ENCODE data around the gene HOXA9.

HOXA9 gene

DNA sequence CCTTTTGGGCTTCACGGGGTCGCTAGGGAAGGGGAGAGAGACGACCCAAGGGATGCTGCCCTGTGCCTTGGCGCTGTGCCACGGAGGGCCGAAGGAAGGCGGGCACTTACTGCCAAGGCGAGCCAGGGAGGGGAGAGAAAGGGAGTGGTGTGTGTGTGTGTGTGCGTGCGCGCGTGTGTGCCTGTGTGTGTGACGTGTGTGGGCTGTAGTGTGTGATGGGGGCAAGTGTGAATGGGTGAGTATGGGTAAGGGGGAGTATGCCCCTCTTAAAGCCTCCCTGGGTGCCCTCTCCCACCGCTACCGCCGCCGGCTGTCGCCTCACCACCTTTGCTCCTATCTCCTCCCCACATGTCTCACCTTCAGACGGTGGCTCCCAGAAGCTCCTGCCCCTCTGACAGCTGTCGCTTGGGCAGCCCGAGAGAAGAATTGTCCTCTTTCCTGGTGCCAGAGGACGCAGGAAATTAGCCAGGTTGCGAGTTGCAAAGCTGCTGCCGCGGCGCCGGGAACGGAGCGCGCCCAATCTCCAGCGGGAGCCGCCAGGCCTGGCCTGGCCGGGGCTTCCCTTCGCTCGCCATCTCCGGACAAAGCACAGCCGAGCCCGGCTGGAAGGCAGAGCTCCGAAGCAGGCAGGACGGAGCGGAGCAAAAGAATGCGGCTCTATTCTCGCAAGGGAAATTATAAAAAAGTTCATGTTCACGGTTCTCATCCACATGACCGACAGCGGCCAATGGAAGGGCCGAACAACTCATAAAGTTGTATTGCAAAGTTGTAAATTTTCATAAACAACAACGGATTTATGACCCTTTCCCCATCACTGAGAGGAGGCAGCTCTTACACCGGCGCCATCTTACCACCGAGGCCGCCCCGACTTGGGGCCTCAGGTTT is 13.2 kb downstream of the HOXA9 start, which contains the start of gene HOXA3:
TSS of gene HOXA3 (minus strand) at position 653 of the 885 bp plus-strand sequence. CDS start 41,943 bp downstream, outside the sequence.
- no peak for DNase-seq

DNA sequence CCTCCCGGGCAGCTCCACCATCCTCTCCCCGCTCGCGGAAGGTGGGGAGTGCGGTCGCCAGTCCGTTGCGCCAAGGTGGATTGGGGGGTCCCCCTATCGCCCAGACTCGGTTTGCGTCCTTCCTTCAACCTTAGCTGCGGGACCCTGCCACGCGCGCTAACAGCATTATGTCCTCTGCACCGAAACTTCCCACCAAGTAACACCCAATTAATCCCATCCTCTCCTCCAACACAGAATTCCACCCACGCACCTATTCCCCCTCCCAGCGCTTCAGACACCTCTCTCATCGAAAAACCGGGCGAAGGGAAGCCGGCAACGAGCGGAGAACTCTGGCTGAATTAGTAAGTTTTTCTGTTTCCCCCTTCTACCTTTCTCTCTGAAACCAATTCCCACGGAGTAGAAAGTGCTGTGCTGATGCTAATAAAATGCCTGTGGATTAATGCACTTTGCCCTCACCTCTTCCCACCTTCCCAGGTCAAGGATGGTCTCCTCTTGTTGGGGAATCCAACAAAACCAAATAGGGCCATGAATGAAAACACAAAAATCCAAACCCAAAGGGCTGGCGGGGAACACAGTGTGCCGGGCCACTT is 13.9 kb downstream of the HOXA9 start:
- DNase-seq = no peak

DNA sequence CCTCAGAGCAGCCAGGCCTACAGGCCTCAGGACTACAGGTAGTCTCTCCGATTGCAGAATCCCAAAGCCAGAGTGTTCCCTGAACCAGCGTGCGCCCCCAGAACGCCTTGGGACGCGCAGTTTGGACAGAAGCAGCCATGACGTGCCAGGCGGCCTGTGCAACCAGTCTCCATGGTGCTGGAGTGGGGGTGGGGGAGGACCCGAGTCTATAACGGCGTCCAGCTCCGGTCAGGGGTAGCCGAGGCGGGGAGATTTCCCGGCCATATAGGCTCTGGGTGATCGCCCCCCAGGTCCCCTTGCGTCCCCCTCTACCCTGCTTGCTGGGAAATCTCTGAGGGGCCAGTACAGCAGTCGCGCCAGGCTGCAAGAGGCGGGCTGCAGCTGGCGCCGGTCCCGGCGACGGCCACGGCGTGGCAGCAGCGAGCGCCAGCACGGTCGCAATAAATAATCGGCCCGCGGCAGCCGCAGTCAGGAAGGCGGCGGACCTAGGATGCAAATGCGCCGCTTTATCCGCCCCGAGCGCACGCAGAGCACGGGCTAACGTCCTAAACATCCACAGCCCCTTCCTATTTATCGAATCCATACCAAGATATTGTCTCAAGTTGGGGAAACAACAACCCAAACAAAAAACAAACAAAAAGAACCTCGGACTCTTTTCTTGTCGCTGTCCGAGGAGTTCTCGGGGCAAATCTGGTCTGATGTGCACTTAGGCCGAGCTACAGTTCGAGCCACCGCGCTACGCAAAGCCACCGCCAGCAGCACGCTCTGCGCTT is 14.6 kb downstream of the HOXA9 start:
- DNase-seq = peak; percentile 83 to 88

DNA sequence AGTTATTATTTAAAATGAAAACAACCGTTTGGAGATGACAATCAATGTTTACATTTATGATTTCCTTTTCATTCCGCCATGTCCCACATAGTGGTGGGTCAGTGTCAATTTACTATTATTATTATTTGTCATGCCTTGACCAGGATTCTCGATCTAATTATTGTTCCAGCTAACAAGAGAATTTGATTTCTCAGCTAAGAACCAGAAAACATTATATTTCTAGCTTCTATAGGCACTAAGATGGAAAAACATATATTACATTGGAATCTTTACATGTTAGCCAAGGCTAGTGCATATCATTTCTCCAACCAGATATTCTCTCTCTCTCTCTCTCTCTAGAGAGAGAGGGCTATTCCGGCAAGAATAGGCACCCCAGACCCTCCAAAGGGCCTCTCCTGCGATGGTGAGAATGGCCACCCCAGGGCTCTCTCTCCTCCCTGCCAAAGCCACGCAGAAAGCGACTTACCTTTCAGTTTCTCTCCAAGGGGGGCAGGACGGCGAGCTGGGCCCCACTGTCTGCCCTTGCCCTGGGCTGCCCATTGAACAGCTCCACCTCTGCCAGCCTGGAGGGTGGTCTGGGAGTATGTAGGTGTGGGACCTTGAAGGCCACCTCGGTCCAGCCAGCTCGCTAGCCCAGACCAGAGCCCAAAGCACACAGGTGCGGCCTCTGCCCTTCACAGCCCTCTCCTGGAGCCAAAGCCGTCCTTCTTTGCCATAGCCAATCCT is 15.3 kb downstream of the HOXA9 start:
- peak in 1 of 2 experiments; percentile 62 for DNase-seq

DNA sequence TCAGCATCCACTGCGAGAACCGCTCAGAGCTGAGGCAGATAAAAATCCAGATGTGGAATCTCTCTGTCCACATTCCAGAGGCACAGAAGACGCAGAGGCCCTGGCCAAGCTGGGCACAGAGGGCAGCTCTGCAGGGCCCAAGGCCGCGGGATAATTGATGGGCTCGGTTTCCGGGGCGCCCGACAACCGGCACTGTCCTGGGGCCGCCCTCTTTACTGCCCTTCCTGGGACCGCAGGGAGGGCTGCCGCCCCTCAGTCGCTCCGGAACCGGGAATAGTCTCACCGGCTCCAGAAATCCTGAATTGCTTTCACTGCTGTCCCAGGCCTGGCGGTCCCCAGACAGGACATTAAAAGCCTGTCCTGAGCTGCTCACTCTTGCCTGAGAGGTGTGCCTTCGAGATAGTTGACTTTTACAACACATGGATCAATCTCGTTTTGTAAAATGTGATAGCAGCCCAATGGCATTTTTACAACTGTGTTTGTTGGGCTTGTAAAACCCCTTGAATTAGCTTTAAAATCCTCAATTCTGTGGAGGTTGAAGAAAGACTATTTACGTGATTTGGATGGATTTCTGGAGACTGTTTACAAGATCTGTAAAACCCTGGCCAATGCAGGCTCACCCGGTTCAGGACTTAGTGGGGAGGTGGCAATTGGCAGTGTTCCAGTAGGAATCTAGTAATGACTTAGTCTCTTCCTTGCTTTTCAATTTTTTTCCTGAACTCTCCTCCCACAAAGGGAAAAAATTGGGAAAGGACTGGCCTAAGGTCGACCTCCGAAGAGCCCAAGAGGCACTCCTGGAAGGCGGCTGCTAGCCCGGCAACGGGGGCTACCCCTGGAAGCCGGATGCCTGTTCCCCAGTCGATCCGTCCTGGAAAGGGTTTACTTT is 16.3 kb downstream of the HOXA9 start:
- DNase-seq = no peak

DNA sequence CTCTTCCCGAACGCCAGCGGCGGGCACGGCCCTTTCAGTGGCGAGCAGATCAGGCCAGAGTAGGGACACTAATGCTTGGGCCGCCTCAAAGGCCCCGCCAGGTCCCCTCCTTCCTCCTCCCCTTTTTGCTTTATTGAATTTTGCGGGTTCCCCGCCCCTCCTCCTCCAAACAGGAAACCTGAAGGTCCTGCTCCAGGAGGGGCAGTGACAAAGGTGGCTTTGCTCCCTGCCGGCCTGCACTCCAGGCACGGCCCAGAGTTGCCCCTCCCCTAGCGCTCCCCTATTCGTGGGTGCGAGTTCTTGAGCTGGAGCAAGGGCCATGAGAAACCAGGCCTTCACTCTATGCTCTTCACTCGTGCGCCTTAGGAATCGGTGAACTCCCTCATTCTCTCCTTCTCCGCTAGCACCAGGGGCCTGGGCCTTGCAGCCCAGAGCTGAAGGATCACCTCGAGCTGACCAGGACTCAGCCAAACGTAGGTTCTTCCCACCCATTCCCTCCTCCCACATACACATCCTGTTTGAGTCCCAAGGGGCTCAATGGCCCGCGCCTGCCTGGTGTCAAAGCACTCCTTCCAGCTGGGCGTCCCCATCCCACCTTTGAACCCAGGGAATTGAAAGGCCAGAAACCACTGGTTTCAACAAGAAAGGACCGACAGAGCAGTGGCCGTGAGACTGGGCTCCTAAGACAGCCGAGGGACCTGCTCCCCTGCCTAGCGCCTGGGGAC is 17.1 kb downstream of the HOXA9 start:
- no peak for DNase-seq

DNA sequence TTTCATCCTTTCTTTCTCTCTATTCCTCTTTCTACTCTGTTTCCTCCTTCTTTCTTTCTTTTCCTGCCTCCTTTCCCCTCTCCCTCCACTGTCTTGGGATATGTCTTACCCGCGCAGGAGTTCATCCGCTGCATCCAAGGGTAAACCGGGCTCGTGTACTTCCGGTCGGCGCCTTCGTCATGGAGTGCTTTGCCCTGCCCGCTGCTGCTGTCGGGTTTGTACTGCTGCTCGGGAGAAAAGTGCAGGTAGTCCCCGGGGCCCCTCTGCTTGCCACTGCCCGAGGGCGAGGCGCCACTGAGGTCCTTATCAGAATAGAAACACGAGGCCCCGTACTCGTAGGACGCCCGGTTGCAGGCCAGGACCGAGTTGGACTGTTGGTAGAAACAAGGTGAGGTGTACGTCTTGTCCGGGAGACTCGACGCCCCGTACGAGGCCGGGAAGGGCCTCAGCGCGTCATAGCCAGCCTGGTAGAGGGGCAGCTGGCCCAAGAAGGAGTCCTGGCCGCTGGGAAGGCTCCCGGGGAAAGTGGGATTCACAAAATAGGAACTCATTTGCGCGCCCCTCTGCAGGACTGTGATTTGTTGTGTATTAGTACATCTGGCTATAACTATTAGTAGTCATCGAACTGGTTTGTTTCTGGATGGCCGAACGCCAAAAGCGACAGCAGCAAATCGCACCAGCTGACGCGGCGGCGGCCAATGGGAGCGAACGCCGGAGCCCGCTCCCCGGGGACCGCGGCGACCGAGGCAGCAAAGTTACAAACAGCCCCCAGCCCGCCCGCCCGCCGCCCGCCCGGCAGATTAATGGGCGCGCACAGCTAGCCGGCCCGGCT is 17.9 kb downstream of the HOXA9 start, which contains the start of gene HOXA6:
TSS of gene HOXA6 (minus strand) at position 576 of the 832 bp plus-strand sequence. CDS start at position 551, 25 bp downstream.
- no peak for DNase-seq

DNA sequence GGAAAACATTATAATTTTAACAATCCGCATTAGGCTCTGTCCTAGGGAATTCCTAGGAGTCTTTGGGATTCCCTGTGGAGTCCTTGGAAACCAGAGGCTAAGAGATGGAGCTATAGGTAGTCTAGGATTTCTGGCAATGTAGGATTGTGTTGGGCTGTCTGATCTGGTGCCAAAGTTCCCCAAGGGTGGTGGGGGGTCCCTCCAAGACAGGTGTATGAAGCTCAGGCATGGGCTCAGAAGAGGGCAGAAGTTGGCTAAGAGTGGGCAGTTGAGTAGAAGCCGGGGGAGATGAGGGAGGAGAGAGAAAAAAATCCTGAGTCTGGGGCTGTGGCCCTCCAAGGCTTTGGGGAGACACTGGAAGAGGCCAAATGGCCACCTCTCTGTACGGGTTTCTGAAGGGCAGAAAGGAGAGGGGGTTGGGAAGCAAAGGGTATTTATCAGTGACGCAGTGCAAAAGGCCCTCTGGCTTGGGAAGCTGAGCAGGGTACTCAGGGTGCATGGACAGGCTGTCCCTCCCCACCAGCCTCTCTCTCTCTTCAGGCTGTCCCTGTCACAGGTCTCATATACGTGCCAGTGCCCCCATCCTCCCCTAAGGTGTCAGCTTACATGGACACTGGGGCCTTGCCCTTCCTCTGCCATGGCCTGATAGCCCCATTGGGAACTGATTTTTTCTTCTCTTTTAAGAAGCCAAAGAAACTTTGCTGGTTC is 18.7 kb downstream of the HOXA9 start:
- DNase-seq = no peak

DNA sequence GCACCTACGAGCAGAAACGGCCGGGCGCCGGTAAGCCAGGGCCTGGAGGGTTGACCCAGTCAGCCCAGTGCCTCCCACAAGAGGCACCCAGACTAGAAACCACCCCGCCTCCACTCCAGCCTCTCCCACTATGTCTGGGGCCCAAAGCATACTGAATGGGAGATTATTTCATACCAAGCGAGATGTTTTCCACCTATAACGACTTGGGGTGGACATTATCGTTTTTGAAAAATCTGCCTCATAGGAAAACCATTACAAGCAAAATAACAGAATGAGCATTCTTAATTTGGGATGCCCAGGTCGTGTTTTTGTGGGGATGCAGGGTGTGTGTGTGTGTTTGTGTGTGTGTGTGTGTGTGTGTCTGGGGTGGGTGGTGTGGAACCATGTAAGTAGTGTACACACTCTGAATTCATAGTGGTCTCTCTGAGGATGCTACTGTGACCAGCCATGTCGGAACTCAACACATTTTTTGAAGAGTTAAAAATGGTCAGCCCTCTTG is 19.4 kb downstream of the HOXA9 start:
- no peak for DNase-seq

DNA sequence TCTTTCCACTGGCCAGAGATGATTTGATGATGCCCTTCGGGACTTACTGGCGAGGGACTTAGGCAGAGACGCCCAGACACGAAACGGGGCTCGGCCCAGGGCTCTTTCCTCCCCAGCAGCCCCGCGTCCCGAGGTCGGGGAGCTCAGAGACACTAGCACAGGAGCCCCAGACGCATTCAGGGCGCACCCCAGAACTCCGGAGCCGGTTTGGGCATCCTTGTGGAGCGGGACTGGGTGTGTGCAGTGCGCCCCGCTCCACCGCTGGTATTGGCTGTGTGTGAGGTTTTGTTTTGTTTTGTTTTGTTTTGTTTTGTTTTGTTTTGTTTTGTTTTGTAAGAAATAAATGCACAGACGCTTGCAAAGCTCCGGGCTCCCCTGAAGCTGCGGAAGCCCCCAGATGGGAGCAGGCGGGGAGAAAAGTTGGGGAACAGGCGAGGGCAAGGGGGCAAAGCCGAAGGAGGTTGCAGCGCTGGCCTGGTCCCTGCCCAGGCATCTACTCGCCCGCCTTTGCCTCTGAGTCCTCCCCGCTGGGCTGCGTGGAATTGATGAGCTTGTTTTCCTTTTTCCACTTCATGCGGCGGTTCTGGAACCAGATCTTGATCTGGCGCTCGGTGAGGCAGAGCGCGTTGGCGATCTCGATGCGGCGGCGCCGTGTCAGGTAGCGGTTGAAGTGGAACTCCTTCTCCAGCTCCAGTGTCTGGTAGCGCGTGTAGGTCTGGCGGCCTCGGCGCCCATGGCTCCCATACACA is 20.0 kb downstream of the HOXA9 start:
- no peak for DNase-seq

DNA sequence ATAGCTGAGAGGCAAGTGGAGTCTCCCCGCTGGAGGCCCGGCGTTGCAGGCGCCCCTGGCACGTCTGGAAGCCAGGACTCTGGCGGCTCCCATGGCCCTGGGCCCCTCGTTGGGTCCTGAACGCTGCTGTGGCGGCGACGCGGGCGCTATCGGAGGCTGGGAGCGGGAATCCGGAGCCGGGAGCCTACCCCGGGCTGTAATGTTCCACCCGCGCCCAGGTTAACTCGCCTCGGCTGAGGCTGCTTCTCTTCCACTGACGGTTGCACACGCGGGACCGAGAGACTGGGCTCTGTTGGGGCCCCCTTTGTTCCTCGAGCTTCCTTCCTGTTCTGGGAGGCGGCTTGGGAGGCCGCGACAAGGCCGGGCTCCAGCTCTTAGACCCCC is 20.6 kb downstream of the HOXA9 start:
- no peak for DNase-seq

DNA sequence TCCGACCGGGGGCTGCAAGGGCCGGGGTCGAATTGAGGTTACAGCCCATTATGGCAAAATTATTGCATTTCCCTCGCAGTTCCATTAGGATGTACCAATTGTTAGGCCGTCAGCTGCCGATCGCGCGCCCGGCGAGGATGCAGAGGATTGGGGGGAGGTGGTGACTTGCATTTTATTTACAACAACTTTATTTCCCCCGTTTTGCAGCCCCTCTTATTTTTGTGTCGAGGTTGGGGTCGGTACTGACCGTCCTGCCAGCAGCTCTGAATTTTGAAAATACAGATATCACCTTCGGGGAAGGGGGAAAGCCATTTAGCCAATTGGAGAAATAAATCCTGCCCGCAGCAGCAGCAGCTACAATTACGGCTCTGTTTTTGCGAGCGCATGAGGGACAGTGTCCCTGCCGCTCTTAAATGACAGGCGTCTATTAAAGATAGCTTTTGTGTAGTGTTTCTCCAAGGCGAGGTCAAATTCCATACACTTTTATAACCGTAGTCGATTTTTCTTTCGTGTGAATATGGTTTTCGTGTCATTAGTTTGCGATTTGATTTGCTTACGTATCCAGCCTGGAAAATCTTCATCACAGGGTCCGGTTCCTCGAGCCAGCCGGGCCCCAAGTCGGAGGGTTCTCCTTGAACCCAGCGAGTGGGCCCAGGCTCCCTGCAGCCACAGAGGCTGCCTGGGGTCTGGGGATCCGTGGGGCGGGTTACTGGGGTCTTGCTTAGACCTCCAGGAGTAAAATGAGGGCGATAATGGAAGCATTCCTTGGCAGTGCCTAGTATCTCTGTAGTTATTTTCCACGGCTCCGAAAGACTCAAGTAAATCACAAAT is 21.2 kb downstream of the HOXA9 start:
- no peak for DNase-seq

DNA sequence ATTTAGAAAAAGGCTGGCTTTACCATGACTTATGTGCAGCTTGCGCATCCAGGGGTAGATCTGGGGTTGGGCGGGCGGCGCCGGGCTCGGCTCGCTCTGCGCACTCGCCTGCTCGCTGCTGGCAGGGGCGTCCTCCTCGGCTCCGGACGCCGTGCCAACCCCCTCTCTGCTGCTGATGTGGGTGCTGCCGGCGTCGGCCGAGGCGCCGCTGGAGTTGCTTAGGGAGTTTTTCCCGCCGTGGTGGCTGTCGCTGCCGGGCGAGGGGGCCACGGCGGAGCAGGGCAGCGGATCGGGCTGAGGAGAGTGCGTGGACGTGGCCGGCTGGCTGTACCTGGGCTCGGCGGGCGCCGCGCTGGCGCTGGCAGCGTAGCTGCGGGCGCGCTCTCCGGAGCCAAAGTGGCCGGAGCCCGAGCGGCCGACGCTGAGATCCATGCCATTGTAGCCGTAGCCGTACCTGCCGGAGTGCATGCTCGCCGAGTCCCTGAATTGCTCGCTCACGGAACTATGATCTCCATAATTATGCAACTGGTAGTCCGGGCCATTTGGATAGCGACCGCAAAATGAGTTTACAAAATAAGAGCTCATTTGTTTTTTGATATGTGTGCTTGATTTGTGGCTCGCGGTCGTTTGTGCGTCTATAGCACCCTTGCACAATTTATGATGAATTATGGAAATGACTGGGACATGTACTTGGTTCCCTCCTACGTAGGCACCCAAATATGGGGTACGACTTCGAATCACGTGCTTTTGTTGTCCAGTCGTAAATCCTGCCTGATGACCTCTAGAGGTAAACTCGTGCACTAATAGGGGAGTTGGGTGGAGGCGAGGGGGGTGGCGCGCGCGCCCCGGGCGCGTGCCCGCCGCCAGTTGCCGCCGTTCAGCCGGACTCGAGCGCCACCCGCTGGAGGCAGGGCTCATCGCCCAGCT is 22.1 kb downstream of the HOXA9 start, which contains the start of gene HOXA5:
TSS of gene HOXA5 (minus strand) at position 659 of the 927 bp plus-strand sequence. CDS start at position 585, 74 bp downstream.
- peak; percentile 100 for DNase-seq

DNA sequence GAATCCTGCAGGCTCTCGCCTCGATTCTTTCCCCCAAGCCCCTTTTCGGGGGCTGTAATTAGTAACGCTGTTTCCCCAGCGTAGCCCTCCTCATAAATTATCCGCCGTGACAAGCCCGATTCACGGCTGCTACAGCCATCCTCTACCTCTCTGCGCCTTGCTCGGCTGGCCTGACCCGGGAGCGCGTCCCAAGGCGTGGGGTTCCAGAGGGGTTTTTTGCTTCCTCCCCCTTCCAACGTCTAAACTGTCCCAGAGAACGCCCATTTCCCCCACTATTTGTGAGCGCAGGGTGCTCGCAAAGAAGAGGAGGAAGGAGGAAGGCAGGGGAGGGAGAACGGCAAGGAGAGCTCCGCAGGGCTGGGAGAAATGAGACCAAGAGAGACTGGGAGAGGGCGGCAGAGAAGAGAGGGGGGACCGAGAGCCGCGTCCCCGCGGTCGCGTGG is 22.7 kb downstream of the HOXA9 start:
- DNase-seq = peak; percentile 67 to 71

DNA sequence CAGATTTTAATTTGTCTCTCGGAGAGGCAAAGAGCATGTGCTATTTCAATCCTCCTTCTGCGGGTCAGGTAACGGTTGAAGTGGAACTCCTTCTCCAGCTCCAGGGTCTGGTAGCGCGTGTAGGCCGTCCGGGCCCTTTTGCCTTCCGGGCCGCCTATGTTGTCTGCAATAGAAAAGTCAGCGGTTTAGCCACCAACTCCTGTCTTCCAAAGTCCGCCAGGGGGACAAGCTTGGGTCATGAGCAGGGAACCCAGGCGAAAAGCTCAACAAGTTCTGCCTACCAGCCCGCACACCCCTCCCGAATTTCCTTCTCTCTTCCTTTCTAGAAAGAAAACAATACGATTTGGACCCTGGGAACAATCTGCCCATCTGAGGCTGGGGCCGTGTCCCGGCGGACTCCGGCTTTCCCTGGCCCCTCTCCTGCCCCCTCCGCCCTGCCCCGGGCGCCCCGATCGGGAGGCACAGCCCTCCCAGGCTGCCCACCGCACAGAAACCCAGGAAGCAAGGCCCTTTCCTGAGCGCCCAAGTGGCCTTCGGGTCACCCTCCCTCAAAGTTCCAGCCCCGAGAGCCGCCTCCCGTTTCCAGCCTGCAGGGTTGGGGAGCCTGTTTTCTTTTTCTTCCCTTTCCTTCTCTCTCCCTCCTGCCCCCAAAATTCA is 23.3 kb downstream of the HOXA9 start:
- DNase-seq = peak; percentile 90 to 91

All from Kasumi-1 (cell line).